GM19463 (cell line): ENCODE data around the gene ZNF664.

ENCODE experiments used
- ATAC-seq: cut with Tn5 transposase; IDR thresholded peaks from one replicate; pipeline ENCODE4 v1.9.1; 2021; ENCODE audit warnings: mild to moderate bottlenecking, moderate library complexity; ENCODE audit not compliant: unreplicated experiment

Gene ZNF664

DNA sequence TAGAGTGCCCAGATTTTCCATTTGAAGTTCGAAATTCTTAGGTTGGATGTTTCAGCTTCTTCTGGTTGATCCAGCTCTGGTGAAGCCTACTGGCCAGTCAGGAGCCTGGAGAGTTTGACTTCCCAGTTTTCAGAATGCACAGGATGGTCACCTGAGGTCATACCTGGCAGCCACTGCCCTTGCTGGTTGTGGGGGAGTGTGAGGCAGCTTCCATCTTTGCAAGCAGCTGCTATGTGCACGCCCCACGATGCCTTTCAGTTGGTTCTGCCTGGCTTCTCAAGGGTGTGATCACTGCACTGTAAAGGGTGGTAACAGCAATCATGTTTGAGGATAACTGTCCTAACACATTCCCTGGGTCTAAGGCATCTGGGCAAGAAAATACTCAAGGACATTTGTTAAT, 15.8 kb upstream of the ZNF664 start:
- ATAC-seq: no peak

- ATAC-seq: no peak
Observed at GRCh38 chr12:123958462-123958861, 14.6 kb upstream of the ZNF664 start.

DNA sequence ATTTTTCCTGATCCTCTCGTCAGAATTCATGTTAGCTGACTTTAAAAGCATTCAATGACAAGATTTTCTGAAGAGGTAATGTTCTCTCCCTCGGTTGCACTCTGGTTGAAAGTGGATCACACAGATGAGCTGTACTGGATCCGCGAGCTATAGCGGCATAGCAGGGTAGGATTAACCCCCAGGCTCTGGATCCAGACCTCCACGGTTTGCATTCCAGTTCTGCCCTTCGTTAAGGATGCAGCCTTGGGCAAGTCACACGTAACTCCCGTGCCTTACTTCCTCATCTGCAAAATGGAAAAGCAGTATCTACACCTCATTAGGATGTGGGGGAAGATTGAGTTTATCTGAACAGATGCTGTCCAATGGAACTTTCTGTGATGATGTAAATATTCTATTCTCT, 14.1 kb upstream of the ZNF664 start:
- no peak for ATAC-seq

DNA sequence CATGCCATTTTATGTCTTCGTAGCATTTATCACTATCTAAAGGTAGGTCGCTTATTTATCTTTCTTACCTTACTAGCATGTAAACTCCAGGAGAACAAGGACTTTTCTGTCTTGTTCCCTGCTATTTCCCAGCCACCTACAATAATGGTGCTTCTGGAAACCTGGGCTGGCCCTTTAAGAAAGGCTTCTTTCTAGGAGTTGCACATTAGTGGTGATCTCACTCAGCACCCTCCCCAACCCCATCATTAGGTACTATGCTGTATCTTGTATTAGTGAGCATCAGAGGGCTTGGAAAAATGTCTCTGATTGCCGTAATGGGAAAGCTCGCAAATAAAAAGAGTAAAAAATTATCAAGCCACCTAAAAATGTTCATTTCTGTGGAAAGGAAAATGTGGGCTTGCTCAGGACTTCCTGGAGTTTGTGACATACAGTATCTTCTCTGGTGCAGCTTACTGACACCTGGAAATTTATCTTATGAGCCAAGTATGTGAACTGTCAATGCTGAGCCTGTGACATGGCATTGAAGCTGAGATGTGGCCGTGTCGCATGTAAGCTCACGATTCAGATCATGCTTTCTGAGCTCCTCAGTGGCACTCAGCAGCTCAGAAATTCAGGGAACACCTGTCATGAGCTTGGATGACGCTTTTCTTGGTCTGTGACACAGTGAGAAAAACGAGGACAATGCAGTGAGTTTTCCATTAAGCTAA, 12.8 kb upstream of the ZNF664 start:
- no peak for ATAC-seq

- ATAC-seq: no peak
Observed at GRCh38 chr12:123960856-123961255, 12.2 kb upstream of the ZNF664 start.

GRCh38 chr12:123961585-123962345, 11.2 kb upstream of the ZNF664 start:
- ATAC-seq: no peak

DNA sequence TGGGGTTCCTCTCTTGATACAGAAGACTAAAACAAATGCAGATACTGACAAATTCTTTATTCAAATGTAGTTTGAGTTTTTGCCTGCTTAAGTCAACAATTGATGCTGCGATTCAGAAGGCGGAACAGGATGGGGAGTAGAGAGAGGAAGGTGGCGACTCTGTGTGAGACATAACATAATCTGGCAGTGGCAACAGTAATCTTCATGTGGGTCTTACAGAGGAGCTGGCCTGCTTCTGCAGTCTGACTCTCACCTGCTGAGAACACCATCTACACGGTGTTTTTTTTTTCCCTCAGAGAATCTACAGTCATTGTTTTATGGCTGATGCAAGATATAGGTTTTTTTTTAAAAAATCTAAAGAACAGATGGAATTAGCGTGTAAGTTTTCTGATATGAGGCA, 10.5 kb upstream of the ZNF664 start:
- ATAC-seq: no peak

DNA sequence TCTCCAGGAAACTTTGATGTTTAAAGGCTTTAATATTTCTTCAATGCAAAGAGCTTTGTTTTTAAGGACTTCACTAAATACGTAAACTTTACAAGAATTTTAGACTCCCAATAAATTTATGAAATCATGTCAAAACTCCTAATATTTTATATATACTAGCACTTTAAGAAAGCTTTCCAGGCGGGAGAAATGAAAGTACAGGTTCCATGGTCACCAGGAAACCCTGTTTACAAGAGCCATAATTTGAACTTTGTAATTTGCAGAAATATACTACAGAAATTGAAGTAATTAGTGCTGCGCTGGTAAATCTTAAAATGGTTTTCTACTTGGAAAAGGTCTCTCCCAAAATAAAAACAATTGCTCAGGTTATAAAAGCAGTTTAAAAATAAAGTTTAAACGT, 9.2 kb upstream of the ZNF664 start:
- ATAC-seq: no peak

DNA sequence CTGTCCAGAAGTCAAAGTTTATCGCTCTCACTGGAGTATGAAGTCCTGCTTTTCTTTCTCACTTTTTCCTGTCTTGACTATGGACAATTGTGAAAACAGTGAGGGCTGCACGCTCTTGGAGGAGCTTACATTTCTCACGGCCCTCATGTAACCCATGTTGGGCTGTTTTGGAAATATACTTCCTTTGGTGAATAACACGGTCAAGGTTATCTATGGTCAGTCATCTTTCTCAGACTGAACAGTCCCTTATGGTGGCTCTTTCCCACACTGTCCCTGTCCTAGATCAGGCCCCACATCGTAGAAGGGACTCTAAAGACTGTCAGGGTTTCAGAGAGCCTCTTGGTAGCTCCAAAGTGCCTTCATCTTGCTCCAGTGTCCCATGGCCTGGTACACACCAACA, 7.6 kb upstream of the ZNF664 start:
- ATAC-seq: no peak

GRCh38 chr12:123966596-123966995, 6.4 kb upstream of the ZNF664 start:
- no peak for ATAC-seq

DNA sequence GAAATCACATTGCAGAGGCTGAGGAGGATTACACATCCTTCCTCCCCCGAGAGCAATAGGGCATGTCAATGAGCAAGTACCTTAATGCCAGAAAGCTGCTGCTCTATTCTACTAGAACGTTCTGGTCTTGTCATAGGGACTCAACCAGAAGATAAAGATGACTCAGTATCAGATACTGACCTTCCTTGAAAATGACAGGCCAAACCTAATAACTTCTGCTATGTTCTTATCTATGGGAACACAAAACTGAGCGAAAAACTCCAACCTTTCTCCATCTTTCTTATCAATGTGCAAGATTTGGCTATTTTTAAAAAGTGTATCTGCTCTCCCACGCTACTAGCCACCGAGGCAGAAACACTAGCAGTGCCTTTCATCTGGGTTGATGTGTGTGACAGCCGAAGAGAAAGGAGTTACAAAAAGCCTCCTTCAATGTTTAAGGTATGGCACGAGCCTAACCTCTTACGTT, 5.9 kb upstream of the ZNF664 start:
- ATAC-seq: no peak

GRCh38 chr12:123971449-123971769, 1.6 kb upstream of the ZNF664 start:
- no peak for ATAC-seq

DNA sequence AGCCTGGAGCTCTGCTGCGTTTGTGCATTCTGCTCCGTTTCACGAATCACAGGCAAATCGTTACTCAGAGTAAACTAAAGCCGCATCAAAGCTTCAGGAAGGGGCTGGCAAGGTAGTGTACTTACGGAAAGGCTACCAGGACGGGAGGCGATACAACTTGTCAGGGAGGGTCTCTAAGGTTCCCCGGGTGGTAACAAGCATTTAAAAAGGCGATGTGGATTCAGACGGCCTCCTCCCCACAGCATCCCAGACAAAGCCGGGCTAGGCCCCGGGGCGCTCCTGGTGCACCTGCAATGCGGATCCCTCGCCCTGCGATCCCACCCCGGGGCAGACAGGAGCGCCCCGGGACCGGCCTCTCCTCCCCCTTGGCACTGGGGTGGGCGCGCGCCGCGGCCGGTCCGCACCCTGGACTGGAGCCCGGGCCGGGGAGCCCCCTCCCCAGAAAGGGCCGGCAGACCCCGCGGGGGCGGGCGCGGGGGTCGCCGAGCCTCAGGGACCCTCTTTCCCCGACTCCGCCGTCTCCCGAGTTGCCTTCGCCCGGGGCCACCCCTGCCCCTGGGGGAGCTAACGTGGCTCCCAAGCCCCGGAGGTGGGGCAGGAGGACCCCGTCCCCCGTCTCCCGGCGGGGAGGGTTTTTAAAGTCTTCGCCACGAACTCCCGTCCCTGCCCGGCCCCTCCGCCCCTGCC, 1.1 kb upstream of the ZNF664 start:
- no peak for ATAC-seq

DNA sequence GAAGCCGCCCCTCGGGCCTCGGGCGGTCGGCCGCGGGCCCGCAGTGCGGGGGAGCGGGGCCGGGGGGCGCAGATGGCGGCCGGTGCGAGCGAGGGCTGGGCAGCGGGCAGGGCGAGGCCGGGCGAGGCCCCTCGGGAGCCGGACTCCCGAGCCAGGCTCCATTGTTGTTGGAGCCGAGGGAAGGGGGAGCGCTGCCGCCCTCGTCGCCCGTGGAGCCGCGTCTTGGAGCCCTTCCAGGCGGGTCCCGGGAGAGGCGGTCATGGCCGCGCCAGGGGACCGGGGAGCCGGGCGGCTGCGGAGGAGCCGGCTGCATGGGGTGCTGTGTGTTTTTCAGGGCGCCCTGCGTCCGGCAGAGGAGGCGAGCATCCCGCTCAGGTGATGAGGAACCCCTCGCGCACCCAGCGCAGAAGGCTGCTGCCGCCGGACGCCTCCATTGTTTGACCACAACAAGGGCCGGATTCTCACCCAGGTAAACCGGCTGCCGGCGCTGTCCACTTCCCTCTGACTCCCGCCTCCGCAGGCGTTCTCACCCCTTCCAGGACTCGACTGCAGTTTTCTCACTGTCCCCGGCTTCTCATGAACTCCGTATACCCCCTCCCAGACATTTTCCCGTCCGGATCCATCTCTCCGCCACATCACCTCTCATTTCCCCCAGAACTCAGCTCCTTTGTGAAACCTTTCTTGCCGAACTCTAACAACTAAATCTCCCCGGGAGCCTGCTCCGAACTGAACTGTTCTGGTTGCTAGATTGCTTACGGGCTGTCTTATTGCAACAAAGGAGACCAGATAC, 732 bp downstream of the ZNF664 start:
- ATAC-seq: peak; percentile 1

- ATAC-seq: no peak
Observed at GRCh38 chr12:123976227-123976826, 3.3 kb downstream of the ZNF664 start.

DNA sequence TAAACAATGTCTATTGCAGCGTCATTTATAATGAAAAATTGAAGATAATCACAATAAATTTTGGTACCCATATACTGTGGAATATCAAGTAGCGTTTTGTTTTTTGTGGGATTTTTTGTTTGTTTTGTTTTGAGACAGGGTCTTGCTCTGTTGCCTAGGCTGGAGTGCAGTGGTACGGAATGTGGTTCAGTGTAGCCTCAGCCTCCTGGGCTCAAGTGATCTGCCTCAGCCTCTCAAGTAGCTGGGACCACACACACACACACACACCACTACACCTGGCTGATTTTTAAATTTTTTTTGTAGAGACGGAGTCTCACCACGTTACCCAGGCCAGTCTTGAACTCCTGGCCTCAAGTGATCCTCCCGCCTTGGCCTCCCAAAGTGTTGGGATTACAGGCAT, 6.6 kb downstream of the ZNF664 start:
- no peak for ATAC-seq

- ATAC-seq: no peak
Observed at GRCh38 chr12:123982269-123982668, 9.3 kb downstream of the ZNF664 start.

GRCh38 chr12:123983822-123984485, 10.9 kb downstream of the ZNF664 start:
- ATAC-seq: no peak

- ATAC-seq: no peak
Observed at GRCh38 chr12:123984903-123985302, 11.9 kb downstream of the ZNF664 start.

- ATAC-seq: no peak
Observed at GRCh38 chr12:123986374-123986965, 13.5 kb downstream of the ZNF664 start.
